HepG2 (cell line): ENCODE data around the gene GGA3. TPM values are rescaled to one million over a fixed set of nuclear protein-coding genes. Genes with fewer than 3 reads are reported as not detected.

Experiments
- ATF2 ChIP-seq: sonication (generic); formaldehyde crosslinking; IDR thresholded peaks from 2 replicates; pipeline ENCODE4 v1.4.0; 2020; ENCODE audit warnings: missing genetic modification reagents
- CHD4 ChIP-seq: fragments of 200-600 bp; sonication (generic); IDR thresholded peaks from 2 replicates; pipeline ENCODE4 v1.7.0; 2017; ENCODE audit warnings: mild to moderate bottlenecking, low read length, borderline replicate concordance
- FOXK2 ChIP-seq: fragments of 450-650 bp; IDR thresholded peaks from 2 replicates; pipeline ENCODE4 v1.6.1; 2016
- FUBP1 ChIP-seq: sonication (generic); formaldehyde crosslinking; IDR thresholded peaks from 2 replicates; pipeline ENCODE4 v1.5.1; 2020; ENCODE audit warnings: missing genetic modification reagents, mild to moderate bottlenecking, borderline replicate concordance
- HES4 ChIP-seq: sonication (generic); formaldehyde crosslinking; IDR thresholded peaks from 2 replicates; pipeline ENCODE4 v1.9.0; 2021; ENCODE audit warnings: mild to moderate bottlenecking, missing genetic modification reagents, borderline replicate concordance
- KAT7 ChIP-seq: IDR thresholded peaks from 2 replicates; pipeline ENCODE4 v1.6.1; 2018; ENCODE audit warnings: borderline replicate concordance, missing compliant biosample characterization
- KLF13 ChIP-seq: sonication (generic); formaldehyde crosslinking; IDR thresholded peaks from 2 replicates; pipeline ENCODE4 v1.4.0; 2020; ENCODE audit warnings: mild to moderate bottlenecking, missing genetic modification reagents
- MAX ChIP-seq: IDR thresholded peaks from 2 replicates; pipeline ENCODE4 v1.6.1; 2012; ENCODE audit warnings: inconsistent platforms
- NAIF1 ChIP-seq: sonication (generic); formaldehyde crosslinking; IDR thresholded peaks from 2 replicates; pipeline ENCODE4 v1.5.0; 2020; ENCODE audit warnings: mild to moderate bottlenecking, missing genetic modification reagents, borderline replicate concordance
- RFXAP ChIP-seq: sonication (generic); formaldehyde crosslinking; IDR thresholded peaks from 2 replicates; pipeline ENCODE4 v1.4.0; 2020; ENCODE audit warnings: missing genetic modification reagents, borderline replicate concordance
- SP1 ChIP-seq, 2 experiments: fragments of 450-650 bp in 1 of 2; sonication (generic) in 1 of 2; formaldehyde crosslinking in 1 of 2; IDR thresholded peaks; 2 replicates each; pipeline versions ENCODE4 v1.4.0 to v1.6.1; 2016 to 2020; ENCODE audit warnings: missing genetic modification reagents in 1 of 2
- TBX3 ChIP-seq: fragments of 450-650 bp; IDR thresholded peaks from 2 replicates; pipeline ENCODE4 v1.6.1; 2017; ENCODE audit warnings: antibody characterized with exemption, mild to moderate bottlenecking, inconsistent platforms, borderline replicate concordance
- TGIF2 ChIP-seq: IDR thresholded peaks from 2 replicates; pipeline ENCODE4 v1.6.1; 2016; ENCODE audit warnings: control low read depth, missing compliant biosample characterization
- THAP7 ChIP-seq: sonication (generic); formaldehyde crosslinking; IDR thresholded peaks from 2 replicates; pipeline ENCODE4 v1.8.1; 2023; ENCODE audit warnings: mild to moderate bottlenecking, missing genetic modification reagents
- ZBTB38 ChIP-seq: sonication (generic); formaldehyde crosslinking; IDR thresholded peaks from 2 replicates; pipeline ENCODE4 v1.5.1; 2020; ENCODE audit warnings: mild to moderate bottlenecking, missing genetic modification reagents
- ZMYM3 ChIP-seq: sonication (generic); formaldehyde crosslinking; IDR thresholded peaks from 2 replicates; pipeline ENCODE4 v1.5.1; 2020; ENCODE audit warnings: mild to moderate bottlenecking, missing genetic modification reagents
- ZNF136 ChIP-seq: sonication (generic); formaldehyde crosslinking; IDR thresholded peaks from 2 replicates; pipeline ENCODE4 v1.8.1; 2022; ENCODE audit warnings: low read depth, mild to moderate bottlenecking, moderate library complexity, missing genetic modification reagents
- ZNF280D ChIP-seq: sonication (generic); formaldehyde crosslinking; IDR thresholded peaks from 2 replicates; pipeline ENCODE4 v1.5.1; 2020; ENCODE audit warnings: mild to moderate bottlenecking, missing genetic modification reagents
- ZNF660 ChIP-seq: sonication (generic); formaldehyde crosslinking; IDR thresholded peaks from 2 replicates; pipeline ENCODE4 v1.5.1; 2020; ENCODE audit warnings: mild to moderate bottlenecking, low read depth, missing genetic modification reagents, borderline replicate concordance
- polyA plus RNA-seq, 8 experiments: library from polyadenylated mRNA; depleted of rRNA in 3 of 8; stranded (reverse) in 7 of 8; unstranded in 1 of 8; fragments of >200 nt; fragmentation: Illumina TruSeq in 4 of 8; extraction: Trizol in 4 of 8; gene quantifications; 2 replicates each; pipeline versions ENCODE4 v1.2.1 to v1.2.3, GENCODE V29; 2011 to 2016; ENCODE audit warnings: low read depth in 4 of 8, missing spikeins in 1 of 8, mixed read lengths in 1 of 8; ENCODE audit not compliant: insufficient read depth in 1 of 8
- total RNA-seq, 5 experiments: library from RNA; depleted of rRNA; stranded (reverse); fragments of >200 nt; fragmentation: Illumina TruSeq; extraction: Trizol; gene quantifications; 2 replicates each; pipeline ENCODE4 v1.2.3, GENCODE V29; 2016; ENCODE audit warnings: low read depth in 1 of 5

Gene GGA3
- total and polyA plus RNA-seq, 2 of the 13 experiments (the other 11 are each of a cell fraction or from before 2014, with no cell fraction given) = 28.4 to 43.7 TPM

GRCh38 chr17:75205037-75205792, 56.2 kb downstream of the GGA3 start, which contains the start of gene NUP85 (continued):
- TF ChIP-seq ZNF280D (CRISPR knock-in tag) = peak; percentile 87
- peak; percentile 93 for TF ChIP-seq MAX
- peak; percentile 64; the same call in 1 of the 2 replicates for TF ChIP-seq NAIF1 (CRISPR knock-in tag)
- peak; percentile 83 for TF ChIP-seq ZMYM3 (CRISPR knock-in tag)
- TF ChIP-seq THAP7 (CRISPR knock-in tag) = 0 out of 2 replicates have a peak, but pooled peaks have one; percentile 60
- TF ChIP-seq CHD4 = peak; percentile 85; the same call in 1 of the 2 replicates
- TF ChIP-seq HES4 (CRISPR knock-in tag) = peak; percentile 30; the same call in 1 of the 2 replicates
- no peak for TF ChIP-seq FUBP1 (CRISPR knock-in tag)
- peak; percentile 57; the same call in 1 of the 2 replicates for TF ChIP-seq TBX3
- TF ChIP-seq ZNF136 (CRISPR knock-in tag) = no peak
- TF ChIP-seq RFXAP (CRISPR knock-in tag) = peak; percentile 90; the same call in 1 of the 2 replicates
- peak; percentile 86 for TF ChIP-seq KAT7 (CRISPR knock-in tag)
- TF ChIP-seq FOXK2 = no peak
- no peak; the same call in none of the 2 replicates for TF ChIP-seq ZBTB38
- TF ChIP-seq KLF13 (CRISPR knock-in tag) = no peak
- peak; percentile 54 for TF ChIP-seq ATF2
- no peak for TF ChIP-seq SP1 (IDR thresholded peaks at IDR 0.05)
- TF ChIP-seq SP1 (CRISPR knock-in tag; IDR thresholded peaks at IDR 0.05) = peak; percentile 18; the same call in 1 of the 2 replicates
- TF ChIP-seq TGIF2 = peak; percentile 77
- TF ChIP-seq ZNF660 (CRISPR knock-in tag) = peak; percentile 54; the same call in 1 of the 2 replicates
